GM19043 (cell line): ENCODE results near the gene UCHL5.
"Not testable (repeated sequence)": the region's sequence is repeated elsewhere in the genome, so short reads cannot be mapped to it uniquely, and the experiment has no call there.

ENCODE experiments used
- ATAC-seq: cut with Tn5 transposase; IDR thresholded peaks from one replicate; pipeline ENCODE4 v1.9.1; 2021; ENCODE audit warnings: low read depth; ENCODE audit not compliant: unreplicated experiment

The UCHL5 gene

DNA sequence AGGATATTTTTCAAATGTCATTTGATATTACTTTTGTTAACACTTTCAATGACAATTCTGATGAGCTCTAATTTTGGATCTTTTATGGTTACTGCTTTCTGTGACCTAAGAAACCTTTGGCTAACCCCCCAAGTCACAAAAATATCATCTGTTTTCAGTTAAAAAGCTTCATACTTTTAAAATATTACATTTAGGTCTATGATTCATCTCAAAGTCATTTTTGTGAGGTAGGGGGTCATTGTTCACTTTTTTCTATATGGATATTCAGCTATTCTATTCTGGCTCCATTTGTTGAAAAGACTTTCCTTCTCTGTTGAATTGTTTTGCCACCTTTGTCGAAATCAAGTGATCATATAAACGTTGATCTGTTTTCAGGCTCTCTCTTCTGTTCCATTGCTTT is 44.8 kb downstream of the UCHL5 start:
- no peak for ATAC-seq

GRCh38 chr1:193013707-193014106 is 45.5 kb downstream of the UCHL5 start:
- no peak for ATAC-seq

- ATAC-seq, result no peak
These were observed 46.2 kb downstream of the UCHL5 start for GRCh38 chr1:193013005-193013404.

GRCh38 chr1:193011406-193011805 is 47.8 kb downstream of the UCHL5 start:
- ATAC-seq, result no peak

DNA sequence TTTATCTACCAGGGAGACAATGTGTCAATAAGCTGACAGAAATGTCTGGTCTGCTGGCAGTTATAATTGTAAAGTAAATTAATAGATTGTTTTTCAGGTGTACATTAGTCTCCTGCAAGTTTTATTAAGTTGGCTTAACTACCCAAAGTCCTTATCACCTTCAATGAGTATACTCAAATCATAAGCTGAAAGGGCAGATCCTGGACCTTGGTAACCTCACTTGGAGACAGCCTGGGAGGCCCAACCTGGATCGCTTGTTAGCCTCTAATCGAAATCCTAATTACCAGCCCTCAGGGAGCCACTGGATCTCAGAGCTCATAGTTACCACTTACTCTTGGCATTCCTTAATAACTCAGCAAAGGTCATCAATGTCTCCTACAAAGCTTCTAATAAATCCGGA is 49.7 kb downstream of the UCHL5 start:
- ATAC-seq, result no peak

GRCh38 chr1:193005785-193006184 is 53.4 kb downstream of the UCHL5 start:
- no peak for ATAC-seq

GRCh38 chr1:192998536-192998935 is 60.6 kb downstream of the UCHL5 start:
- no peak for ATAC-seq

- ATAC-seq, result no peak
These were observed 65.0 kb downstream of the UCHL5 start for GRCh38 chr1:192994141-192994540.

GRCh38 chr1:192993426-192994085 is 65.6 kb downstream of the UCHL5 start:
- no peak for ATAC-seq

DNA sequence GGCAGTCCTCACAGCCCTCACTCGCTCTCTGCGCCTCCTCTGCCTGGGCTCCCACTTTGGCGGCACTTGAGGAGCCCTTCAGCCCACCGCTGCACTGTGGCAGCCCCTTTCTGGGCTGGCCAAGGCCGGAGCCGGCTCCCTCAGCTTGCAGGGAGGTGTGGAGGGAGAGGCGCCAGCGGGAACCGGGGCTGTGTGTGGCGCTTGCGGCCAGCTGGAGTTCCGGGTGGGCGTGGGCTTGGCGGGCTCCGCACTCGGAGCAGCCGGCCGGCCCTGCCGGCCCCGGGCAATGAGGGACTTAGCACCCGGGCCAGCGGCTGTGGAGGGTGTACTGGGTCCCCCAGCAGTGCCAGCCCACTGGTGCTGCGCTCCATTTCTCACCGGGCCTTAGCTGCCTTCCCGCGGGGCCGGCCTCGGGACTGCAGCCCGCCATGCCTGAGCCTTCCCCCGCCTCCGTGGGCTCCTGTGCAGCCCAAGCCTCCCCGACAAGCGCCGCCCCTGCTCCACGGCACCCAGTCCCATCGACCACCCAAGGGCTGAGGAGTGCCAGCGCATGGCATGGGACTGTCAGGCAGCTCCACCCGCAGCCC is 72.3 kb downstream of the UCHL5 start:
- ATAC-seq, result not testable (repeated sequence)

DNA sequence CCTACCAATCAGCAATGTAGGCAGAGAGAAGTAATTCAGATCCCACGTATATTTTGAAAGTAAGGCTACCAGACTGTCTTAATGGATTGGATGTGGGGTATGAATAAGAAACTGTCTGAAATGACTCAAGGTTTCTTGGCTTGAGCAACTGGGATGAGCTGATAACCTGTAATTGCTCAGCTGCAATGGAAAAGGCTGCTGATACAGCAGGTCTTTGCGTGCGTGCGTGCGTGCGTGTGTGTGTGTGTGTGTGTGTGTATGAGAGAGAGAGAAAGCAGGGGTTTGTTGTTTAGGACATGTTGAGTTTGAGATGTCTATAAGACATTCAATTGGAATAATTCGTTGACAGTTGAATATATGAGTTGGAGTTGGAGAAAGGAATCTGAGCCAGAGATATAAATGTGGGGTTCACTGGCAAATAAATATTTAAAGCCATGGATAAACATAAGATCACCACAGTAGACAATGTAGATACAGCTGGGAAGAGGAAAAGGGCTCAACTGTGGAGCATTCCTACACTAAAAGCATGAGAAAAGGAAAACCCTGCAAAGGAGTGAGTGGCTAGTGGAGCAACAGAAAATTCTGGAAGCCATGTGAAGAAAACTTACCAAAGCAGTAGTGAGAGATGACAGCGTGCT is 72.9 kb downstream of the UCHL5 start:
- ATAC-seq, result no peak

- no peak for ATAC-seq
These were observed 75.1 kb downstream of the UCHL5 start for GRCh38 chr1:192984080-192984479.

GRCh38 chr1:192983349-192983980 is 75.7 kb downstream of the UCHL5 start:
- no peak for ATAC-seq

- ATAC-seq, result no peak
These were observed 78.3 kb downstream of the UCHL5 start for GRCh38 chr1:192980856-192981255.

DNA sequence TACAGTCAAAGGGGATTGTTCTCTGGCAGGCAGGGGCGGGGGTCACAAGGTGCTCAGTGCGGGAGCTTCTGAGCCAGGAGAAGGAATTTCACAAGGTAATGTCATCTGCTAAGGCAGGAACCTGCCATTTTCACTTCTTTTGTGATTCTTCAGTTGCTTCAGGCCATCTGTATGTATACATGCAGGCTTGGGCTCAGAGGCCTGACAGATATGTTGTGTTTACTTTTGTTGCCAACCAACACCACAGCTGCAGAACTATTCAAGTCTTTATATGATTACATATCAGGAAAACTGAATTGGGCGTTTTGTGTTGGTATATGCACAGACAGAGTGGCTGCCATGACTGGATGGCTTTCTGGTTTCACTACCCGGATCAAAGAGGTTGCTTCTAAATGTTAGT is 78.8 kb downstream of the UCHL5 start:
- ATAC-seq, result not testable (repeated sequence)

DNA sequence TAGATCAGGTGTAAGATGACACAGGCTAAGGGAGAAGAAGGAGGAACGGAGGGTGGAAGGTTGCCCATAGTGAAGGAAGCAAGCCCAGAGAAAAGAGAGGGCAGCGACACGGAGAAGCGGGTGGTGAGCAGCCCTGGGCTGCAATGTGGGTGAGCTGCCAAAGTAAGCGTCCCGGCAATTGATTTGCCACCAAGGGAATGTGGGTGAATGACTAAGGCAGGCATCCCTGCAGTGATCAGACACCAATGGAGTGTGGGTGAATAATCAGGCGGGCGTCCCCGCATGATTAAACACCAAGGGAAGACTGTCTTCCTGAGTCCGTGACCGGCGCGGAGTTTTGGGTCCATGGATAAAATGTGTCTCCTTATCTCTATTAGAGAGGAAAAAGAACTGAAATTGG is 79.6 kb downstream of the UCHL5 start:
- ATAC-seq, result no peak

DNA sequence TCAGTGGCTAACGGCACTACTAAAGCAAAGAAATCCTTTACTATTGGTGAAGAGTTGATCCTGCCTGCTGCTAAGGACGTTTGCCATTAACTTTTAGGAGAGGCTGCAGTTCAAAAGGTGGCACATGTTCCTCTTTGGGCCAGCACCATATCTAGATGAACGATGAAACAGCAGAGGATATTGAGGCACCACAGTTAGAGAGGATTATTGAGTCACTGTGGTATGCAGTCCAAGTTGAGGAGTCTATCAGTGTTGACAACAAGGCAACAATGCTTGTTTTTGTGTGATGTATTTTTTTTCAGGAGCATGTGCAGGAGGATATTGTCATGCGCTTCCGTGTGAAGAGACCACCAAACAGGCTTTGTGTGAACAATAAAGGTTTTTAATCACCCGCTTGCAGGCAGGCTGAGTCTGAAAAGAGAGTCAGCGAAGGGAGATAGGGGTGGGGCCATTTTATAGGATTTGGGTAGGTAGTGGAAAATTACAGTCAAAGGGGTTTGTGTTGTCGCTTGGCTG is 80.9 kb downstream of the UCHL5 start:
- ATAC-seq, result no peak

DNA sequence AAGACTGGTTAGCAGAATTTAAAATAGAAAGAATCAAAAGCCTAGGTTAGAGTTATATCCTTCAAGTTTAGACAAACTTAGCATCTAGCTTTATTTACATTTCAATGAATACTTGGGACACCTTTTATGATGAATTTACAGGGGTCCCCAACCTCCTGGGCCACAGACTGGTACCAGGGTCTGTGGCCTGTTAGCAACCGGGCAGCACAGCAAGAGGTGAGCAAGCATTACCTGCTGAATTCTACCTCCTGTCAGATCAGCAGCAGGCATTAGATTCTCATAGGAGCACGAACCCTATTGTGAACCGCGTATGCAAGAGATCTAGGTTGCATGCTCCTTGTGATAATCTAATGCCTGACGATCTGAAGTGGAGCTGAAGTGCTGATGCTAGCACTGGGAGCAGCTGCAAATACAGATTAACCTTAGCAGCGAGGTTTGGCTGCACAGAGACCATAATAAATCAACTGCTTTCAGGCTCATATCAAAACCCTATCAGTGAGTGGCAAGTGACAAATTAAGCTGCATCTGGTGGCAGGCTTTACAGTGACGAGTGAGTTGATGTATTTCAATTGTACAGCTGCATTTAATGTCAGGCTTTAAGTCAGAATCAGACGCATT is 82.0 kb downstream of the UCHL5 start:
- no peak for ATAC-seq

DNA sequence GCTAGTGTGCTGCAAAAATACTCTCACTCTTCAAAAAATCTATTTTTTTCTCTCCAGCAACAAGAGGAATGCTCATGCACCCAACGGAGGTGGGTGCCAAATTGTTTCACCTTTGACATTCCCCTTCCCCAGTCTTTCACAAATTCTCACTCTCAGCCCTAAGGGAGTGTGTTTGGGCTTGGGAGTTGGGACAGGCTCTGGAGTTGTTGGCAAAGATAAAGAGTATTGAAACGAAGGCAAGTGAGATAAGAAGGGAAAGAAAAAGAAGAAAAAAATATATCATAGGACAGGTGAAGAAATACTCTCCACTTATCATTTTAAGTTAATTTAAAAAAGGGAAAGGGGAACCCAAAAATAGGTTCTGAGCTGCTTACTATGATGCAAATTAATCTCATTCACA is 82.6 kb downstream of the UCHL5 start:
- ATAC-seq, result no peak

- ATAC-seq, result no peak
These were observed 84.5 kb downstream of the UCHL5 start for GRCh38 chr1:192974701-192975100.

DNA sequence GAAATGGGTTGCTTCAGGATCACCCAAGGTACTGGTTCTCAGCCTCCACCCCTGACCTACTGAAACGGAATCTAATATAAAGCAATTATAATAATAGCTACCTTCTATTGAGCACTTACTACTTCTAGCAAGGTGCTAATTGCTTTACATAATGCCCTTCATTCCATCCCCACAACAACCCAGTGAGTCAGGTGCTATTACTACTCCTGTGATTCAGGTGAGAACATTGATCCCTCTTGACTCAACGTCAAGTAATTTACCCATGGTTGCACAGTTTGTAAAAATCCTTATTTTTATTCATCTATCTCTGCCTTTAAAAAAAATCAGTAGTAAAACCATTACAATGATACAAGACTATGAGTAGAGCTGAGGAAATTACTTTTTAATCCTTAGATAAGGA is 85.2 kb downstream of the UCHL5 start:
- no peak for ATAC-seq
